Heart right ventricle (tissue), 16 donors: ENCODE data around the gene YAP1. TPM values are rescaled to one million over a fixed set of nuclear protein-coding genes. Genes with fewer than 3 reads are reported as not detected.

Experiments used
- ATAC-seq, 8 donors: fragments of 200-7000 bp; cut with Tn5 transposase; one replicate each; pipeline ENCODE4 v1.9.1; 2020; ENCODE audit warnings: mild to moderate bottlenecking in 8 of 8, moderate library complexity in 8 of 8, moderate number of reproducible peaks in 1 of 8
- DNase-seq, 2 donors: peaks; one replicate each; pipeline ENCODE4 v3.0.0-alpha.2; 2020
- H3K27ac ChIP-seq, 10 donors: fragments of 200-600 bp; sonication (generic) in 2 of 10; one replicate each; pipeline versions ENCODE4 v1.5.0 to v1.8.0; 2020 to 2022; ENCODE audit warnings: mild to moderate bottlenecking in 3 of 10
- H3K27me3 ChIP-seq, 7 donors: fragments of 200-600 bp; one replicate each; pipeline ENCODE4 v1.8.0; 2021 to 2022; ENCODE audit warnings: mild to moderate bottlenecking in 2 of 7
- H3K36me3 ChIP-seq, 9 donors: fragments of 200-600 bp; sonication (generic) in 1 of 9; one replicate each; pipeline versions ENCODE4 v1.5.0 to v1.8.0; 2020 to 2022; ENCODE audit warnings: mild to moderate bottlenecking in 2 of 9
- H3K4me1 ChIP-seq, 9 donors: fragments of 200-600 bp; sonication (generic) in 1 of 9; one replicate each; pipeline versions ENCODE4 v1.5.0 to v1.8.0; 2020 to 2022; ENCODE audit warnings: mild to moderate bottlenecking in 4 of 9
- H3K4me3 ChIP-seq, 10 donors: fragments of 200-600 bp; sonication (generic) in 2 of 10; one replicate each; pipeline versions ENCODE4 v1.5.0 to v1.8.0; 2020 to 2022; ENCODE audit warnings: mild to moderate bottlenecking in 7 of 10, moderate library complexity in 2 of 10
- H3K9me3 ChIP-seq, 11 donors: fragments of 200-600 bp in 10 of 11; sonication (generic) in 2 of 11; one replicate each; pipeline versions ENCODE4 v1.5.0 to v1.8.0; 2013 to 2022; ENCODE audit warnings: mild to moderate bottlenecking in 2 of 11, control low read depth in 1 of 11, moderate library complexity in 1 of 11
- WGBS, 2 donors: extraction: QIAGEN DNeasy Blood & Tissue Kit; methylation state at CpG; one replicate each; pipeline ENCODE4 v1.1.7; 2013; ENCODE audit warnings: inconsistent platforms in 1 of 2; 5-methylcytosine and 5-hydroxymethylcytosine counted together
- intact Hi-C, 10 donors: fragments of 100-400 bp; cut with DNase I; formaldehyde crosslinking; loops; one replicate each; pipeline versions ENCODE4 v1.11.1 to v1.14.2; 2022
- polyA plus RNA-seq, 2 donors: library from polyadenylated mRNA; stranded (reverse); fragments of 200-250 nt; gene quantifications; one replicate each; pipeline ENCODE4 v1.2.3, GENCODE V29; 2013
- total RNA-seq, 10 donors: library from RNA; stranded (reverse); fragmentation: NEBNext Ultra II Directional in 3 of 10; extraction: Animal tissue kit (Norgen Biotek cat#: 25700) in 3 of 10; gene quantifications; one replicate each; pipeline versions ENCODE4 v1.2.1 to v1.2.4, GENCODE V29; 2021 to 2023
- TF ChIP-seq, protein P1 (sequence below), 9 donors: fragments of 200-600 bp; sonication (generic) in 2 of 9; IDR thresholded peaks; one replicate each; pipeline versions ENCODE4 v1.5.0 to v1.8.0; 2021 to 2022; ENCODE audit warnings: antibody characterized with exemption in 9 of 9, mild to moderate bottlenecking in 5 of 9, moderate library complexity in 1 of 9
- donor health status: Arrhythmogenic right ventricular cardiomyopathy.
- donor health status: ischemic (EF 13 %, LVEDD 7.1; RV severe dilation, severe dysfunction).
- donor health status: healthy with polysubstance abuse.
- donor health status: DM: no; HTN: yes; CAD: no.
- donor health status: DM: no; HTN: no; CAD: no.
- donor health status: ischemic (EF 25% LVEDD 6.9; RV normal size, moderate dysfunction).
- donor health status: ischemic (EF 25% LVEDD 5.7; RV mildly dilated, moderate dysfunction).
- donor health status: healthy.
- donor health status: DM: yes; HTN: yes; CAD: no.
- donor health status: Ischemic cardiomyopathy.
- donor health status: ischemic (EF 35%, LVEDD 5.7; RV mildly dilated, moderate dysfunction).
- donor health status: nonischemic (EF 11% LVEDD 7.7; RV severe dilation, severe dysfunction).
- donor health status: DM: yes; HTN: yes; CAD: no.
- donor health status: PGD.
- donor health status: ischemic (EF 29% LVEDD 5.4; RV normal size, mild dysfunction).
- donor health status: nonischemic (EF 23%, LVEDD 6.1; RV moderate dilation, normal function).

YAP1 gene
- total and polyA plus RNA-seq, 12 donors = 15.7 to 91.3 (median 65.0) TPM

DNA sequence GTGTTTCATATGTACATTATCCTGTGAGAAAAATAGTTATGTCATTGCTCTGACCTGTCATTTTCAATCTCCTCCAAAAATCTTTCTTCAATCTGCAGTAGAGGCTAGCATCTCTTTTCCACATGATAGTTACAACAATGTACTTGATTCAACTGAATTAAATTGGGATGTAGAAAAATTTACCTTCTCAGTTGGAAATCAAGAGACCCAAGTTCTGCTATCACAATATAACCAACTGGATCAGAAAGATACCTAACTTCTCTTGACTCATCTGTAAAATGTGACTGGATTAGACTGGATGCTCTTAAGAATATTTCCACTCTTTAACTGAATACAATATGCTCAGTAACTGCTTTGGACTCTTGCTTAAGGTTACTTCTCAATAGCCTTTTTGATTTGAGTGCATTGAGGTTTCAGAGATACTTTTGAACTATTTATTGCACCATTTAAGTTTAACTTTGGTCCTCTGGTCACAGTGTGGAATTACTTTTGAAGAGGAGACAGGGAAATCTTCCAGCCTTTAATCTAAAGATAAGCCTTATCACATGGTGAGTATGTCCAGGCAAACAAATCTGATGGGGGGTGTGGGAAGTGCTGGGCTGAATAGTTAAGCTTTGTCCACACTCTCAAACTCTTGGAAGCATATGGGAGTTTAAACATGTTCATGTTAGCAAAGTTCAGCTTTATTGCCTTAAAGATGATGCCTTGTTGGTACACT, 82.3 kb downstream of the YAP1 start:
- peaks cover 0 to 30% (median 11%) of the 10 kb centered on the region in 9 donors for H3K4me1 ChIP-seq

DNA sequence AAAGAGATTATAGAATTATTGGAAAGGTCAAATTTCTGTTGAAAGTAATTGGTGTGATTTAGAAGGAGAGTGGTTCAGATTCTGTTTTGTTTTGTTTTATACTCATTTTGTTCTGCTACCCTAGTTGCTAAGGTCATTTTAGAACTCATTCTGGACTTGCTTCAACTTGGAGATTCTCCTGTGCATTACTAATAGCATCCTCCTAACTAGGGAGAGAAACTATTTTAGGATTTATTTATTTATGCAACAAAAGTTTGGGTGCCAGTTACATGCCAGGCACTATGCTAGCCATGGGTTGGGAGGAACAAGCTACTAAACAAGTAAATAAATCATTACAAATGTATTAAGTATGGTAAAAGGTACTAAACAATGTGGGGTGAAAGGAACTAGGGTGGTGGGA, 84.0 kb downstream of the YAP1 start:
- Histone ChIP-seq H3K36me3 (no peaks in the 10 kb centered on the region), H3K27ac (no peak overlapping the region), H3K4me1 (peaks cover 0 to 23% (median 5%) of the 10 kb centered on the region in 9 donors), H3K9me3 (no peaks in the 10 kb centered on the region), H3K4me3 (no peak overlapping the region), H3K27me3 (no peaks in the 10 kb centered on the region)
- no peak for DNase-seq
- TF ChIP-seq, protein P1, sequence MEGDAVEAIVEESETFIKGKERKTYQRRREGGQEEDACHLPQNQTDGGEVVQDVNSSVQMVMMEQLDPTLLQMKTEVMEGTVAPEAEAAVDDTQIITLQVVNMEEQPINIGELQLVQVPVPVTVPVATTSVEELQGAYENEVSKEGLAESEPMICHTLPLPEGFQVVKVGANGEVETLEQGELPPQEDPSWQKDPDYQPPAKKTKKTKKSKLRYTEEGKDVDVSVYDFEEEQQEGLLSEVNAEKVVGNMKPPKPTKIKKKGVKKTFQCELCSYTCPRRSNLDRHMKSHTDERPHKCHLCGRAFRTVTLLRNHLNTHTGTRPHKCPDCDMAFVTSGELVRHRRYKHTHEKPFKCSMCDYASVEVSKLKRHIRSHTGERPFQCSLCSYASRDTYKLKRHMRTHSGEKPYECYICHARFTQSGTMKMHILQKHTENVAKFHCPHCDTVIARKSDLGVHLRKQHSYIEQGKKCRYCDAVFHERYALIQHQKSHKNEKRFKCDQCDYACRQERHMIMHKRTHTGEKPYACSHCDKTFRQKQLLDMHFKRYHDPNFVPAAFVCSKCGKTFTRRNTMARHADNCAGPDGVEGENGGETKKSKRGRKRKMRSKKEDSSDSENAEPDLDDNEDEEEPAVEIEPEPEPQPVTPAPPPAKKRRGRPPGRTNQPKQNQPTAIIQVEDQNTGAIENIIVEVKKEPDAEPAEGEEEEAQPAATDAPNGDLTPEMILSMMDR (IDR thresholded peaks at IDR 0.05) = no peak
- ATAC-seq = no peak
- intact Hi-C loops = no loop called here

More for the DNA sequence above, 82.3 kb downstream of the YAP1 start:
- H3K27me3 ChIP-seq = no peaks in the 10 kb centered on the region
- ATAC-seq = no peak
- H3K36me3 ChIP-seq = no peaks in the 10 kb centered on the region
- no peaks in the 10 kb centered on the region for H3K9me3 ChIP-seq
- TF ChIP-seq, protein P1 (IDR thresholded peaks at IDR 0.05) = no peak
- no peak overlapping the region for H3K27ac ChIP-seq
- intact Hi-C loops = no loop called here
- no peak for DNase-seq
- no peak overlapping the region for H3K4me3 ChIP-seq

DNA sequence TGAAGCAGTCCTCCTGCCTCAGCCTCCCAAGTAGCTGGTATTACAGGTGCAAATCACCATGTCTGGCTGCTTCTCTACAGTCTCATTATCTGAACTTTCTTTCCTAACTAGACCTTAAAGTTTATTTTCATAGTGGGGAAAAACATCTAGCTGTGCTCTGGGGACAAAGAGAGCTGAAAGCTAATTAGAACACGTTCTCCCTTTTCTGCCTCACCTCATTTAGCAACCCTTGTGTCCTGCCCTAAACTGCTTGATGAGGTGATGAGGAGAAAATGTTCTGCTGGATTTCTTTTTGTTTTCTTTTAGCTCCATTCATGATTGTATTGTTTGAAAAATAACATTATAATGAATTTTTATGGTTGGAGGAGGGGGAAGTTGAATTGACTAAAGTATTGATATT, 84.7 kb downstream of the YAP1 start:
- TF ChIP-seq, protein P1 (IDR thresholded peaks at IDR 0.05) = no peak
- Histone ChIP-seq H3K9me3 (no peaks in the 10 kb centered on the region), H3K36me3 (no peaks in the 10 kb centered on the region), H3K4me1 (peaks cover 0 to 23% (median 3%) of the 10 kb centered on the region in 9 donors), H3K27me3 (no peaks in the 10 kb centered on the region), H3K4me3 (no peak overlapping the region), H3K27ac (no peak overlapping the region)
- WGBS, 2 donors = 85 to 95% methylated on average over 1 of the region's 1 CpG
- DNase-seq (no peak), ATAC-seq (no peak)
- intact Hi-C loops = no loop called here

DNA sequence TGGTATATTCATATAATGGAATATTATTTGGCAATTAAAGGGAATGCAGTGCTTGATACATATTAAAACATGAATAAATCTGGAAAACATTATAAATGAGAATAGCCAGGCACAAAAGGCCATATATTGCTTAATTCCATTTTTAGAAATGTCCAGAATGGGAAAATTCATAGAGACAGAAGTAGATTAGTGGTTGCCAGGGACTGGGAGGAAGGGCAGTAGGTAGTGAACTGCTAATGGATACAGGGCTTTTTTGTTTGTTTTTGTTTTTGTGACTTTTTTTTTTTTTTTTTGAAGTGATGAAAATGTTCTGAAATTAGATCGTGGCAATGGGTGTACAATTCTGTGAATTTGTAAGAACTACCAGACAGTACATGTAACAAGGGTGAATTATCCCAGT, 86.1 kb downstream of the YAP1 start:
- ATAC-seq (no peak), DNase-seq (no peak)
- 83 to 88% methylated on average over 1 of the region's 1 CpG for WGBS, 2 donors
- H3K36me3 ChIP-seq = no peaks in the 10 kb centered on the region
- TF ChIP-seq, protein P1 (IDR thresholded peaks at IDR 0.05) = no peak
- no peaks in the 10 kb centered on the region for H3K9me3 ChIP-seq
- peaks cover 0 to 23% (median 3%) of the 10 kb centered on the region in 9 donors for H3K4me1 ChIP-seq
- H3K27me3 ChIP-seq = no peaks in the 10 kb centered on the region
- no peak overlapping the region for H3K4me3 ChIP-seq
- intact Hi-C loops = no loop called here
- H3K27ac ChIP-seq = no peak overlapping the region
